Effector memory CD8-positive, alpha-beta T cell (primary cell): Measurements from ENCODE around the gene CARD9.

ENCODE experiments used
- ATAC-seq: fragments of 150-1000 bp; cut with Tn5 transposase; replicated peaks from 2 replicates; pipeline ENCODE4 v1.10.0; 2021; ENCODE audit warnings: mild to moderate bottlenecking, moderate library complexity
- DNase-seq, 3 experiments: peaks; one replicate each; pipeline ENCODE4 v3.0.0; 2021
- H3K27ac Mint-ChIP-seq, 2 donors: one replicate each; pipeline ENCODE4 v1.8.0; 2022; ENCODE audit warnings: mild to moderate bottlenecking in 2 of 2, mixed read lengths in 2 of 2, moderate library complexity in 2 of 2
- H3K27me3 Mint-ChIP-seq, 2 donors: one replicate each; pipeline ENCODE4 v1.8.0; 2022; ENCODE audit warnings: mixed read lengths in 2 of 2
- H3K36me3 Mint-ChIP-seq: one replicate; pipeline ENCODE4 v1.8.0; 2022; ENCODE audit warnings: mild to moderate bottlenecking, moderate library complexity, mixed read lengths; ENCODE audit not compliant: insufficient read depth
- H3K4me1 Mint-ChIP-seq, 2 donors: one replicate each; pipeline ENCODE4 v1.8.0; 2022; ENCODE audit warnings: low read depth in 2 of 2, mixed read lengths in 2 of 2
- H3K4me3 Mint-ChIP-seq, 2 donors: one replicate each; pipeline ENCODE4 v1.8.0; 2022; ENCODE audit warnings: mild to moderate bottlenecking in 2 of 2, mixed read lengths in 2 of 2, moderate library complexity in 2 of 2
- H3K9me3 Mint-ChIP-seq, 2 donors: one replicate each; pipeline ENCODE4 v1.8.0; 2022; ENCODE audit warnings: mixed read lengths in 2 of 2

The CARD9 gene

GRCh38 chr9:136381966-136382513 lies 8.6 kb upstream of the CARD9 start:
- peaks cover 20 to 25% of the 10 kb centered on the region in 2 donors for H3K4me1 Mint-ChIP-seq
- H3K27me3 Mint-ChIP-seq = no peaks in the 10 kb centered on the region
- no peak overlapping the region for H3K27ac Mint-ChIP-seq
- H3K4me3 Mint-ChIP-seq = no peak overlapping the region
- no peak for ATAC-seq
- DNase-seq = no peak
- H3K9me3 Mint-ChIP-seq = no peaks in the 10 kb centered on the region
- peaks cover 6% of the 10 kb centered on the region for H3K36me3 Mint-ChIP-seq

GRCh38 chr9:136381311-136381710 lies 7.8 kb upstream of the CARD9 start:
- no peak overlapping the region for H3K4me3 Mint-ChIP-seq
- no peak for DNase-seq
- ATAC-seq = no peak
- H3K36me3 Mint-ChIP-seq = peaks cover 6% of the 10 kb centered on the region
- no peak overlapping the region for H3K27ac Mint-ChIP-seq
- peaks cover 18 to 25% of the 10 kb centered on the region in 2 donors for H3K4me1 Mint-ChIP-seq
- H3K9me3 Mint-ChIP-seq = no peaks in the 10 kb centered on the region
- H3K27me3 Mint-ChIP-seq = no peaks in the 10 kb centered on the region

GRCh38 chr9:136380381-136380780 lies 6.9 kb upstream of the CARD9 start:
- peaks cover 9 to 15% of the 10 kb centered on the region in 2 donors for H3K4me1 Mint-ChIP-seq

DNA sequence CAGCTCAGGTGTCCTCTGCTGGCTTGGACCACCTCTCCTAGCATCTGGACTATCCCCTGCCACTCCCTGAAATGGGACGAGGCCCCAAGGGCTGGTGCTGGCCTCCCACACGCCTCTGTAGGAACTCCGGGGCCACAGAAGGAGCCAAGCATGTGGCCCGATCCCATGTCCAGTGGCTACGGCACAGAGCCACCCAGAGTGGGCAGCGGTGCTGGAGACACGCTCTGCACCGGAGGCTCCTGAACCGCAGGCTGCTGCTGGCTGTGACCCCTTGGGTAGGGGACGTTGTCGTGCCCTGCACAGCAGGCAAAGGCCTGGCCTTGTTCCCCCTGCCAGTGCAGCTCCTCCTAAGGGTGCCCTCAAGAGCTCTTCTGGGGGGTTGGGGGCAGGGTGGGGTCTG lies 6.4 kb upstream of the CARD9 start:
- H3K27ac Mint-ChIP-seq = no peak overlapping the region
- peaks cover 4 to 10% of the 10 kb centered on the region in 2 donors for H3K4me1 Mint-ChIP-seq
- no peak overlapping the region for H3K4me3 Mint-ChIP-seq
- no peak for DNase-seq
- peaks cover 6% of the 10 kb centered on the region for H3K36me3 Mint-ChIP-seq
- H3K9me3 Mint-ChIP-seq = no peaks in the 10 kb centered on the region
- ATAC-seq = no peak
- H3K27me3 Mint-ChIP-seq = no peaks in the 10 kb centered on the region

More at GRCh38 chr9:136380381-136380780, 6.9 kb upstream of the CARD9 start:
- H3K27ac Mint-ChIP-seq = no peak overlapping the region
- no peak overlapping the region for H3K4me3 Mint-ChIP-seq
- H3K9me3 Mint-ChIP-seq = no peaks in the 10 kb centered on the region
- no peak for ATAC-seq
- H3K36me3 Mint-ChIP-seq = peaks cover 6% of the 10 kb centered on the region
- H3K27me3 Mint-ChIP-seq = no peaks in the 10 kb centered on the region
- DNase-seq = no peak

- DNase-seq (no peak), ATAC-seq (no peak)
- H3K4me3 Mint-ChIP-seq = no peak overlapping the region
- H3K27ac Mint-ChIP-seq = no peak overlapping the region
- no peaks in the 10 kb centered on the region for H3K27me3 Mint-ChIP-seq
- H3K36me3 Mint-ChIP-seq = peaks cover 6% of the 10 kb centered on the region
- H3K4me1 Mint-ChIP-seq = peaks cover 0 to 6% of the 10 kb centered on the region in 2 donors
- H3K9me3 Mint-ChIP-seq = no peaks in the 10 kb centered on the region
Observed at GRCh38 chr9:136379401-136379800, 5.9 kb upstream of the CARD9 start.

- Mint-ChIP-seq H3K27ac (no peak overlapping the region), H3K4me3 (no peak overlapping the region), H3K27me3 (no peaks in the 10 kb centered on the region), H3K9me3 (no peaks in the 10 kb centered on the region), H3K36me3 (peaks cover 6% of the 10 kb centered on the region), H3K4me1 (peaks cover 0 to 2% of the 10 kb centered on the region in 2 donors)
- no peak for ATAC-seq
- DNase-seq = no peak
Observed at GRCh38 chr9:136379003-136379287, 5.5 kb upstream of the CARD9 start.

GRCh38 chr9:136378170-136379002 lies 4.9 kb upstream of the CARD9 start:
- Mint-ChIP-seq H3K4me3 (no peak overlapping the region), H3K27me3 (no peaks in the 10 kb centered on the region), H3K36me3 (peaks cover 3% of the 10 kb centered on the region), H3K9me3 (no peaks in the 10 kb centered on the region), H3K4me1 (no peaks in the 10 kb centered on the region), H3K27ac (no peak overlapping the region)
- DNase-seq (no peak), ATAC-seq (no peak)

GRCh38 chr9:136377341-136378169 lies 4.1 kb upstream of the CARD9 start:
- Mint-ChIP-seq H3K36me3 (peaks cover 3% of the 10 kb centered on the region), H3K27me3 (no peaks in the 10 kb centered on the region), H3K4me3 (no peak overlapping the region), H3K27ac (no peak overlapping the region), H3K9me3 (no peaks in the 10 kb centered on the region), H3K4me1 (no peaks in the 10 kb centered on the region)
- ATAC-seq (no peak), DNase-seq (no peak)

GRCh38 chr9:136376457-136376856 lies 3.0 kb upstream of the CARD9 start:
- Mint-ChIP-seq H3K36me3 (peaks cover 3% of the 10 kb centered on the region), H3K27me3 (no peaks in the 10 kb centered on the region), H3K4me3 (no peak overlapping the region), H3K9me3 (no peaks in the 10 kb centered on the region), H3K27ac (no peak overlapping the region), H3K4me1 (no peaks in the 10 kb centered on the region)
- ATAC-seq (no peak), DNase-seq (no peak)

DNA sequence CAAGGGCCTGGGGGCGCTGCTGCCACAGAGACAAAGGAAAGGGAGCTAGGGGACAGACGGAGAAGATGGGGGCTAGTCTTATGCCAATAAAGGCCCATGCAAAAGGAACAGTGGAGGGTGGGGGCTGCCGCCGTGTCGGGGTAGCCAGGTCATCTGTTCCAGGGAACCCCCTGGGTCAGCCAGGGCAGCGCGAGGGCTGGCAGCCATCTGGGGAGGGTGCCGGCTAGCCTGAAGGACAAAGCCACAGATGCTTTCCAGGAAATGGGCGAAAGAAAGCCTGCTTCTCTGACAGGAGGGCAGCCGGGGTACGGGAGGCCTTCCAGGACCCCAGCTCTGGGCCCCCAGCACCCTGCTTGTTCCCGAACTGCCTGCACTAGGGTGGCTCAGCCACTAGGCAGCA lies 1.6 kb upstream of the CARD9 start:
- Mint-ChIP-seq H3K36me3 (no peaks in the 10 kb centered on the region), H3K9me3 (no peaks in the 10 kb centered on the region), H3K4me3 (no peak overlapping the region), H3K27me3 (no peaks in the 10 kb centered on the region), H3K27ac (peak overlapping the region; percentile 6 to 62), H3K4me1 (no peaks in the 10 kb centered on the region)
- no peak for DNase-seq
- ATAC-seq = no peak

GRCh38 chr9:136374183-136374575 lies 710 bp upstream of the CARD9 start:
- no peak for DNase-seq
- H3K36me3 Mint-ChIP-seq = no peaks in the 10 kb centered on the region
- no peaks in the 10 kb centered on the region for H3K9me3 Mint-ChIP-seq
- no peaks in the 10 kb centered on the region for H3K27me3 Mint-ChIP-seq
- no peak overlapping the region for H3K27ac Mint-ChIP-seq
- no peaks in the 10 kb centered on the region for H3K4me1 Mint-ChIP-seq
- H3K4me3 Mint-ChIP-seq = no peak overlapping the region
- ATAC-seq = no peak

DNA sequence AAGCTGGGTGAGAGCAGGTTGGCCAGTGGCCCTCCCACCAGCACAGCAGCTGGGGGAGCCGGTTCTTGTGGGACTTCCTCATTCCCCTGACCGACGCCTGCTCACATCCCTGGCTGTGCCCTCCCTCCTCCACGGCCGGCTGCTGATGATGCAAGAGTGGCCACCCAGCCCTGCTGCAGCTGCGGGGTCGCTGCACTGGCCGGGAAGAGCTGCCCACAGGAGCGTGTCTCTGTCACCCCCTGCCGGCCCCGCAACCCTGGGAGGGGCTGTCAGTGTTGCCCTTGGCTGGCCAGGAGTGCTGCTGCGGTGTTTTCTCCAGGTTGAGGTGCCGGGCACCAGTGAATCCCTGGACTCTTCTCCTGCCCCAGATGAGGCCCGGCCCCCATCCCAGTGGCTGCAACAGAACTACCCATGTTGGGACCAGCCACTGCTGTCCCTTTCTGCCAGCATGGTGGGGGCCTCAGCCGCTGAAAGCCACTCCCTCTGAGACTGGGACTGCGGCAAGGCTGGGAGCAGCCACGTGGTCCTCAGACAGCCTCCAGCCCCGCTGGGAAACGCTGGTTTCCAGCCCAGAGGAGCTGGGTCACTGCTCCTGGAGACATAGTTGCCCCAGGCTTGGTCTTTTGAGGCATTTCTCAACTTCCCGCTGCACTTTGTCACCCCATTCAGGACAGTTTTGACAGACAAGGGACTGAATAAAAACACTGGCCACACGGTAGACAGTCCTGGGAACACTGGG lies 739 bp downstream of the CARD9 start:
- ATAC-seq (no peak), DNase-seq (no peak)
- no peaks in the 10 kb centered on the region for H3K4me1 Mint-ChIP-seq
- no peaks in the 10 kb centered on the region for H3K9me3 Mint-ChIP-seq
- H3K27me3 Mint-ChIP-seq = no peaks in the 10 kb centered on the region
- H3K27ac Mint-ChIP-seq = peak overlapping the region in 1 of 2 donors; percentile 44
- H3K4me3 Mint-ChIP-seq = peak overlapping the region in 1 of 2 donors; percentile 55
- no peaks in the 10 kb centered on the region for H3K36me3 Mint-ChIP-seq

GRCh38 chr9:136372006-136372405 lies 1.5 kb downstream of the CARD9 start:
- H3K27me3 Mint-ChIP-seq = no peaks in the 10 kb centered on the region
- H3K4me1 Mint-ChIP-seq = no peaks in the 10 kb centered on the region
- no peaks in the 10 kb centered on the region for H3K9me3 Mint-ChIP-seq
- no peak overlapping the region for H3K27ac Mint-ChIP-seq
- no peaks in the 10 kb centered on the region for H3K36me3 Mint-ChIP-seq
- DNase-seq = no peak
- ATAC-seq = no peak
- H3K4me3 Mint-ChIP-seq = no peak overlapping the region
